Measurements from ENCODE around the gene UBAC1. TPM values are rescaled to one million over a fixed set of nuclear protein-coding genes. Genes with fewer than 3 reads are reported as not detected.
"Not testable (repeated sequence)": the region's sequence is repeated elsewhere in the genome, so short reads cannot be mapped to it uniquely, and the experiment has no call there.

The UBAC1 gene
- total RNA-seq, 1 donor from 2014 or later = 31.4 TPM

- Mint-ChIP-seq H3K27me3 (no peaks in the 10 kb centered on the region), H3K4me3 (ENCODE audit: low read depth) (no peak overlapping the region), H3K9me3 (ENCODE audit: low read depth) (peaks cover 37% of the 10 kb centered on the region), H3K4me1 (ENCODE audit: low read depth) (peaks cover 8% of the 10 kb centered on the region), H3K36me3 (ENCODE audit: insufficient read depth) (peaks cover 56% of the 10 kb centered on the region), H3K27ac (peak overlapping the region; percentile 47)
- DNase-seq (ENCODE audit: low spot score, unreplicated experiment) = no peak
- TF ChIP-seq CTCF (IDR thresholded peaks at IDR 0.05; ENCODE audit: unreplicated experiment) = no peak
Measured at GRCh38 chr9:135898634-135899407, 62.4 kb downstream of the UBAC1 start.

- no peaks in the 10 kb centered on the region for H3K27me3 Mint-ChIP-seq
- no peak overlapping the region for H3K4me3 Mint-ChIP-seq (ENCODE audit: low read depth)
- no peak for TF ChIP-seq CTCF (IDR thresholded peaks at IDR 0.05; ENCODE audit: unreplicated experiment)
- no peak for DNase-seq (ENCODE audit: low spot score, unreplicated experiment)
- H3K27ac Mint-ChIP-seq = no peak overlapping the region
- peaks cover 35% of the 10 kb centered on the region for H3K9me3 Mint-ChIP-seq (ENCODE audit: low read depth)
- H3K4me1 Mint-ChIP-seq (ENCODE audit: low read depth) = peaks cover 15% of the 10 kb centered on the region
- peaks cover 45% of the 10 kb centered on the region for H3K36me3 Mint-ChIP-seq (ENCODE audit: insufficient read depth)
Measured at GRCh38 chr9:135896626-135897025, 64.5 kb downstream of the UBAC1 start.

- Mint-ChIP-seq H3K27me3 (no peaks in the 10 kb centered on the region), H3K9me3 (ENCODE audit: low read depth) (peaks cover 33% of the 10 kb centered on the region), H3K4me3 (ENCODE audit: low read depth) (no peak overlapping the region), H3K27ac (no peak overlapping the region), H3K4me1 (ENCODE audit: low read depth) (peaks cover 18% of the 10 kb centered on the region), H3K36me3 (ENCODE audit: insufficient read depth) (peaks cover 43% of the 10 kb centered on the region)
- no peak for TF ChIP-seq CTCF (IDR thresholded peaks at IDR 0.05; ENCODE audit: unreplicated experiment)
- DNase-seq (ENCODE audit: low spot score, unreplicated experiment) = no peak
Measured at GRCh38 chr9:135896205-135896604, 65.0 kb downstream of the UBAC1 start.

GRCh38 chr9:135895202-135895848 is 65.8 kb downstream of the UBAC1 start:
- Mint-ChIP-seq H3K4me3 (ENCODE audit: low read depth) (no peak overlapping the region), H3K4me1 (ENCODE audit: low read depth) (peaks cover 25% of the 10 kb centered on the region), H3K27me3 (no peaks in the 10 kb centered on the region), H3K36me3 (ENCODE audit: insufficient read depth) (peaks cover 39% of the 10 kb centered on the region), H3K27ac (no peak overlapping the region), H3K9me3 (ENCODE audit: low read depth) (peaks cover 30% of the 10 kb centered on the region)
- DNase-seq (ENCODE audit: low spot score, unreplicated experiment) = no peak
- TF ChIP-seq CTCF (IDR thresholded peaks at IDR 0.05; ENCODE audit: unreplicated experiment) = no peak

- H3K36me3 Mint-ChIP-seq (ENCODE audit: insufficient read depth) = peaks cover 22% of the 10 kb centered on the region
- DNase-seq (ENCODE audit: low spot score, unreplicated experiment) = no peak
- H3K9me3 Mint-ChIP-seq (ENCODE audit: low read depth) = peaks cover 16% of the 10 kb centered on the region
- peaks cover 37% of the 10 kb centered on the region for H3K4me1 Mint-ChIP-seq (ENCODE audit: low read depth)
- no peaks in the 10 kb centered on the region for H3K27me3 Mint-ChIP-seq
- H3K4me3 Mint-ChIP-seq (ENCODE audit: low read depth) = no peak overlapping the region
- no peak for TF ChIP-seq CTCF (IDR thresholded peaks at IDR 0.05; ENCODE audit: unreplicated experiment)
- no peak overlapping the region for H3K27ac Mint-ChIP-seq
Measured at GRCh38 chr9:135893104-135893503, 68.1 kb downstream of the UBAC1 start.

- peaks cover 43% of the 10 kb centered on the region for H3K4me1 Mint-ChIP-seq (ENCODE audit: low read depth)
- peaks cover 16% of the 10 kb centered on the region for H3K36me3 Mint-ChIP-seq (ENCODE audit: insufficient read depth)
- H3K4me3 Mint-ChIP-seq (ENCODE audit: low read depth); H3K27me3 Mint-ChIP-seq; DNase-seq (ENCODE audit: low spot score, unreplicated experiment): not testable (repeated sequence)
- H3K27ac Mint-ChIP-seq = peak overlapping the region; percentile 79
- peaks cover 12% of the 10 kb centered on the region for H3K9me3 Mint-ChIP-seq (ENCODE audit: low read depth)
Measured at GRCh38 chr9:135892327-135892726, 68.8 kb downstream of the UBAC1 start.

All from progenitor cell of endocrine pancreas (in vitro differentiated cells).